Activated naive CD4-positive, alpha-beta T cell (primary cell): Measurements from ENCODE around the gene CC2D1A.
"Not testable (repeated sequence)": the region's sequence is repeated elsewhere in the genome, so short reads cannot be mapped to it uniquely, and the experiment has no call there.

Experiments
- DNase-seq, 4 experiments: peaks; one replicate each; lab custom pipeline; 2025; lab: John Stamatoyannopoulos, UW

The CC2D1A gene

DNA sequence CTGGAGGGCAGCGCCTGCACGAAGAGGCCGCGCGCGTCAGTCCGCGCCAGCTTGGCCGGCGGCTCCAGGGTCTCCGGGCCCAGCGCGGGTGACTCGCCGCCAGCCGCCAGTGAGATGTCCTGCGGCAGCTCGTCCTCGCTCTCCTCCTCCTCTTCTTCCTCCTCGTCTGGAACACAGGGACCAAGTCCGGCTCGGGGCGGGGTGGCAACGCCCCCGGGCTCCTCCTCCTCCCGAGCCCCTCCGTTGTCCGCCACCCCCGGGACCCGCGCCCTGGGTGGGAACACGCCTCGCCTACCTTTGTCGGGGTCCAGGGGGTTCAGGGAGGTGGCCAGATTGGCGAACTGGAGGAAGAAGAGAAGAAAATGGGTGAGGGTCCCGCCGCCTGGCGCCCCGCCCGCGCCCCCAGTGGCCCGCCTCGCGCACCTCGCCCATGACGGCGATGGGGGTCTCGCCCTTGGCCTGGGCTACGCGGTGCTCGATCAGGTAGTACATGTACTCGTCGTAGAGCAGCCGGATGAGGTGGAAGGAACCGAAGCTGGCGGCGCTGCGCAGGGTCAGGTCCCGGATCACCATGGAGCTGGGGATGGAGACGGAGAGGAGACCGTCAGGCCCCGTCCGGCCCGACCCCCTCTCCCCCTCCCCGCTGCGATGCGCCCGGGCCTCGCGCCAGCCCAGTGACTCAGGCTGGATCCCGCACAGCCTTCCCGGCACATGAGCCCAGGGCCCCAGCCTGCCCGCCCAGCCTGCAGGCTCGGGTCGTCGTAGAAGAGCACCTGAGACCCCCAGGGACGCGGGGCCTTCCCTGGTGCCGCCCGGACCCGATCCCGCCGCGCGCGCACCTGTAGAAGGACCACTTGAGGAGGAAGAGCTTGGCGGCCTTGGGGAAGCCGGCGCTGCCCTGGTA lies 57.0 kb downstream of the CC2D1A start:
- no peak for DNase-seq

DNA sequence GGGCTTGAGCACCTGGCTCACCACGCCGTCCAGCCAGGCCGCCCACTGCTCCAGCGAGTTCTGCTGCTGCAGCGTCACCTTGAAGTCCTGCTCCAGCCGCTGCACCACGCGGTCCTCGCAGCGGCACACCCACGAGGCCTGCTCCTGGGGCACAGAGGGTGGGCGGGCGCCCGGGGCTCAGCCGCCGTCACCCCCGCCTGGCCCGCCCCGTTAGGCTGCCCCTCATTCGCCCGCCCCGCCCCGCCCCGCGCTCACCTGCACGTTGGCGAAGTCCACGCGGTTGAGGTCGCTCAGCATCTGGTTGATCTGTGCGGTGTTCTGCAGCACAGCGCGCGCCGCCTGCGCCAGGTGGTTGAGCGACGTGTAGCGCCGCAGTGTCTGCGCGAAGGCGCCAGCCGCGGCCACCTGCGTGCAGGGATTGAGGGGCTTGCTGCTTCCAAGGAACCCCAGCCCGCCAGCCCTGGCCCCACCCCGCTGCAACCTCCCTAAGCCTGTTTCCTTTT lies 57.7 kb downstream of the CC2D1A start:
- no peak for DNase-seq

DNA sequence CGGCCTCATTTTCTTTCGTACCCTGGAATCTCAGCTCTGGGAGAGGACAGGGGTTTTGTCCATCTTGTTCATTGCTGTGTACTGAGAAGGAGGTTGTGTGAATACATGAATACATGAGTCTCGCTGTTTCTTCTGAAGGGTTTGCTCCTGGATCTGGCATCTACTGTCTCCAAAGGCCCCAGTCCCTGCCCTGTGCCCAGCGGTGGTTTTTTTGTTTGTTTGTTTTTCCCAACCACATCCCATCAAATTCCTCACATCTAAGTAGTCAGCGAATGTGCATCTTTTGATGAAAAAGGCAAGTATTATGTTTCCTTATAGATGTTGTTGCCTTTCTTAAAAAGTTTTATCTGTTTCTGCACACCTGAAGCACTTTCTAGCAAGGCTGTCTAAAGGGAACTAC lies 58.8 kb downstream of the CC2D1A start:
- DNase-seq, result no peak

DNA sequence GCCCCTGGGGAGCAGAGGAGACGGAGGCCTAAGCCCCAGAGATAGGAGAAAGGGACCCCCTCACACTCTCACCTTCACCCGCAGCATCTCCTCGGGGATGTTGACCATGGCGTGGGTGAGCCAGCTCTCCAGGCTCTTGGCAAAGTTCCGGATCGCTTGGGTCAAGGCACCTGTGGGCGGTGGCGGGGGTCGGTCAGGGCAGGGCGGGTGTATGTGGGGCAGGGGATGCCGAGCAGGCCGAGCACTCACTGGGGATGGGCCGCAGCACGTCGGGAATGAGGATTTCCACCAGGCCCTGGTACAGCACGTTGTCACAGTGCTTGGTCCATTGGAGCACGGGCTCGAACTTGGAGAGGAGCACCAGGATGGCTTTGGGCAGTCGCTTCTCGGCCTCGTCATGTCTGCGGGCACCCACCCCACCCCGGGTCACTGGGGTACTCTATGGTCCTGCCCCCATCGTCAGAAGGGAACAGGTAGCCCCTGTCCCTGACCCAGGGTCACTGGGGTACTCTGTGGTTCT lies 59.4 kb downstream of the CC2D1A start:
- DNase-seq, result no peak

DNA sequence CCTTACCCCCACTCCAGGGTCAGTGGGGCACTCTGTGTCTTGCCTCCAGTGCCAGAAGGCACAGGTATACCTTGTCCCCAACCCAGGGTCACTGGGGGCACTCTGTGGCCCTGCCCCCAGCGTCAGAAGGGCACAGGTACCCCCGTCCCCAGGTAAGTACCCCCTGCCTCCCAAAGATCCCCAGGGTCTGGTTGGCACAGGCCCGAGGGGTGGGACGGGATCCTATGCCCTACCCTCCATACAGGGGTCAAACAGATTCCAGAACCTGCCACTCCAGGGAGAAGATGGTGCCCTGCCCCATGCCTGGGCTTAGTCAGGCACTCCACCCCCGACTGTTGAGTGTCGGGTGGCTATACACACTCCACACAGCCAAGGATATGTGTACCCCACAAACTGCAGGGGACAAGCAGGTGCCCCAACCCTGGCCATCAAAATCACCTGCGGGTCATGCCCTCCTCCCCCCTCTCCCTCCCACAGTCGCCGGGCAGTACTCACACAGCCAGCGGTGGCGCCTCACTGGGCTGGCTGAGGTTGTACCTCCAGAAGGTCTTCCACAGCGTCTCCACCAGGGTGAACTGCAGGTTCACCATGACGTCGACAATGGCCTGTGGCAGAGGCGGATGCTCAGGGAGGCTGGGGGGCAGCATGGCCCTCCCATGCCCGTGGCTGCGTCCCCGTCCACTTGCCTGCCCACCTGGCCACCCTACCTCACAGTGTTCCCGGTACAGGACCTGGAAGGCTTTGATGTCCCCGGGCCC lies 60.1 kb downstream of the CC2D1A start:
- DNase-seq, result no peak

DNA sequence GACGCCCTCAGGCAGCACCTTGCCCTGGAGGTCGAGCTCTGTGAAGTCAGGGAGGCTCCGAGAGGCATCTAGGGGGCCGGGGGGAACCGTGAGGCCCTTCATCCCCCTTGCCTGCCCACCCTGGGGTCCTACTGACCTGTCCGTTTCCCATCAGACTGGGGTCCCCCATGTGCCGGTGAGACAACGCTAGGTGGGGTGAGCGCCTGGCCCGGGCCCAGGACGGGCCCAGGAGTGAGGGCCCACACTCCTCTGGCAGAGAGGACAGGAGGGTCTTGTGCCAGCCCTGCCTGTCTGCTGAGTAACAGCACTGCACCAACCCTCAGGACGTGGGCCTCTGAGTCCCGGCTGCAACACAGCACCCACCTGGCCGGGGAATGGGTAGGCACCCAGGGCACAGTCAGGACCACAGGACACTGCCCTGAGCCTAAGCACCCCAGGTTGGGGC lies 60.7 kb downstream of the CC2D1A start:
- no peak for DNase-seq

DNA sequence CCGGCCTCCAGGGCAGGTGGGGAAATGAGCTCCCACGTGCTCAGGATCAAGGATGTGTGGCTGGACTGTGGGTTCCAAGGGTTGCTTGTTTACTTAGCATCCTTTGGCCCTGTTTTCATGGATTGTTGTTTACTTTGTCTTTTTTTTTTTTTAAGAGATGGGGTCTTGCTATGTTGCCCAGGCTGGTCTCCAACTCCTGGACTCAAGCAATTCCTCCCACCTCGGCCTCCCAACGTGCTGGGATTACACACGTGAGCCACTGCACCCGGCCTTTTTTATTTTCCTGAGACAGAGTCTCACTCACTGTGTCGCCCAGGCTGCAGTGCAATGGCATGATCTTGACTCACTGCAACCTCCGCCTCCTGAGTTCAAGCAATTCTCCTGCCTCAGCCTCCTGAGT lies 61.2 kb downstream of the CC2D1A start:
- DNase-seq, result not testable (repeated sequence)

DNA sequence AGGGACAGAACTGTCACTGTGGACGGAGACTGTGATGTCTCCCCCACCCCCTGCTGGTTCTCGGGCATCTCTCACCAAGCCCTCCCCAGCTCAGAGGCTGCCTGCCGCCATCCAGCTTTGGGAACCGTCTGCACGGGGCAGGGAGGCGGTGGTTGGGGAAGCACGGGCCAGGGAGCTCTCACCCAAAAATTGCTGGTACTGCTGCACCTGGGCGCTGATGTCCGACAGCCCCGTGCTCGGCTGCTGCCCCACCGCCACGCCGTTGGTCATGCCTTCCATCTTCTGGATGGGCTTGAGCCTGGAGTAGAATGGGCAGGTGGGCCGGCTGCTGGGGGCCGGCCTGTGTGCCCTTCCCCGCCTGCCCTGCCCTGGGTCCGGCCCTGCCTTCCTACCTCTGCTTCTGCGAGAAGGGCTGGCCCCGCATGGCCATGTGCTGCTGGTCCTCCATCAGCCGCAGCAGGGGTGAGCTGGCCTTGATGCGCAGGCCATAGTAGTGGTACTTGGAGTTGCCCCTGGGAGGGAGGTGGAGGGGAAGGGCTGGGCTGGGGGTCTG lies 62.5 kb downstream of the CC2D1A start:
- no peak for DNase-seq

DNA sequence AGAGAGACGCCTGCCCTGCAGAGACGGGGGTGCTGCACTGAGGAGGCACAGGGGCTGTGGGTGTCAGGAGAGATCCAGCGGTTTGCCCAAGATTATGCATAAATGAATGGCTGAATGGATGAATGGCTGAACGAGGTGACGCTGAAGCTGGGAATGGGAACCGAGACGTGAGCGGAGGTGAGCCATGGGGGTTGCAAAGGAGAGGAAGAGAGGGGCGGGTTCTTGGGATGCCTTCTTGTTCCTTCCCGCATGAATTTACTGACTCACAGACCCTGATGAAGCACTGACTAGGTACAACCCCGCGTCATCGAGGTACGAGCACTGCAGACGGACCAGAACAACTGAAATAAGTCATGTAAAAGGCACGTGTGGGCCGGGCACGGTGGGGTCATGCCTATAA lies 63.0 kb downstream of the CC2D1A start:
- DNase-seq, result no peak

DNA sequence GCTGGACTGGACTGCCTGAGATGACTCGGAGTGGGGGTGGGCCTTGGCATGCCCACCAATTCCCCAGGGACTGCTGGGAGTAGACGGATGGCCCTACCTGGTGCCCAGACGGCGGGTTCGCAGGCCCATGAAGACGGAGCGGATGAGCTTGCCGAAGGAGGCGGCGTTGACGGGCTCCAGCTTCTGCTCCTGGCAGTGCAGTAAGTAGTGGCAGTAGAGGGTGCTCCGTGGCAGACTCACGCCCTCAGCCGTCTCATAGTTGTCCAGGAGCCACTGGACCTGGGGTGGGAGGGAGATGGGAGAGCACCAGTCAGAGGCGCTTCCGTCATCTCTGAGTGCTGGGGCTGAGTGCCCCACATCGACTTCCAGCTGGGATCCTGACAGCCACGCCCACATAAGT lies 63.9 kb downstream of the CC2D1A start:
- DNase-seq, result no peak

DNA sequence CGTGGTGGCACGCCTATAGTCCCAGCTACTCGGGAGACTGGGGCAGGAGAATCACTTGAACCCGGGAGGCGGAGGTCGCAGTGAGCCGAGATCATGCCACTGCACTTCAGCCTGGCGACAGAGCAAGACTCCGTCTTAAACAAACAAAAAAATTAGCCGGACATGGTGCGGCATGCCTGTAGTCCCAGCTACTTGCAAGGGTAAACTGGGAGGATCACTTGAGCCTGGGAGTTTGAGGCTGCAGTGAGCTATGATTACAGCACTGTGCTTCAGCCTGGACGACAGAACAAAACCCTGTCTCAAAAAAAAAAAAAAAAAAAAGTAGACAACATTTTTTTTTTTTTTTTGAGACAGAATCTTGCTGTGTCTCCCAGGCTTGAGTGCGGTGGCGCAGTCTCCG lies 65.9 kb downstream of the CC2D1A start:
- not testable (repeated sequence) for DNase-seq

DNA sequence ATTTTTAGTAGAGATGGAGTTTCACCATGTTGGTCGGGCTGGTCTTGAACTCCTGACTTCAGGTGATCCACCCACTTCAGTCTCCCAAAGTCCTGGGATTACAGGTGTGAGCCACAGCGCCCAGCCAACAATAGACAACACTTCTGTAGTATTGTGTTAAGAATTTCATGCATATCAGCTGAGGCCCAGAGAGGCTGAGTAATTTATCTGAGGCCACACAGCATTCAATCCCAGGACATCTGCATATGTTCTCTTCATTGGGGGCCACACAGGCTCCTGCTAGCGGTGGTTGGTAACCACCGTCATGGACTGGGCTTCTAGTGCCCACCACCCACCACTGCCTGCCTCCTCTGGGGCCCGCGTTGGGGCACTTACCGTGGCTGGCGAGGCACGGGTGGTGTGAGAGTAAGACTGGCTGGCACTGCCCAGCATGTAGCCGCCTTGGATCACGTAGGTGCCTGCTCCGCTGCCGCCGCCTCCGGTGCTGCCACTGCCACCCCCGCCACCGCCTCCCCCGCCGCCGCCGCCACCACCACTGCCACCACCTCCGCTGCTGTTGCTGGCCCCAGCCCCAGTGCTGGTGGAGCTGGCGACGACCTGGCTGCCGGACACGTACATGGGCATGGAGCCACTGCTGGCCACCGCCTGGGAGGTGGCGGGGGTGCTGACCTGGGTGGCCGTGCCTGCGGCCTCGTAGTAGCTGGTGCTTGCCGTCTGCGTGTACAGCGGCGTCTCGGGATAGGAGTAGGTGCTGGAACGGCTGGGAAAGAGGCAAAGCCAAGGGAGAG lies 66.6 kb downstream of the CC2D1A start:
- no peak for DNase-seq

DNA sequence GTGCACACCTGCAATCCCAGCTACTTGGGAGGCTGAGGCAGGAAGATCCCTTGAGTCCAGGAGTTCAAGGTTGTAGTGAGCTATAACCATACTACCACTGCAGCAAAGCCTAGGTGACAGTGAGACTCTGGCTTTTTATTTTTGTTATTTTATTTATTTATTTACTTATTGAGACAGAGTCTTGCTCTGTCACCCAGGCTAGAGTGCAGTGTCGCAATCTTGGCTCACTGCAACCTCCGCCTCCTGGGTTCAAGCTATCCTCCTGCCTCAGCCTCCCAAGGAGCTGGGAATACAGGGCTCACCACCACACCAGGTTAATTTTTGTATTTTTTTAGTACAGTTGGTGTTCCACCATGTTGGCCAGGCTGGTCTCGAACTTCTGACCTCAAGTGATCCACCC lies 67.5 kb downstream of the CC2D1A start:
- DNase-seq, result not testable (repeated sequence)

DNA sequence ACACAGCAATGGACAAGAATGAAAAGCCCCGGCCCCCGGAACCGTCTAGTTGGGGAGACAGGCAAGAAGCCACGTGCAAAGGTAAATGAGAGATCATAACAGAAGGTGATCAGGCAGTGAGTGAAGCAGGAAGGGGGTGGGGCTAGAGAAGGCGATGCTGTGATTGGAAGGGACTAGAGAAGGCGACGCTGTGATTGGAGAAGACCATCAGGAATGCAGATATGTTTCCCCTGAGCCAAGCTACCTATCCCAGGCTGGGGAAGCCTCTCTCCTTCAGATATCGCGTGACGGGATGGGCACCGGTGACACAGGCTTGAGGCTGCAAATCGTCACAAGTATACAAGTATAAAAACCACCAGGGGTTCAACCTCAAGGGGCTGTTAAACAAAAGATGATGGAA lies 68.1 kb downstream of the CC2D1A start:
- peak in 2 of 4 experiments; percentile 32 to 44 for DNase-seq

DNA sequence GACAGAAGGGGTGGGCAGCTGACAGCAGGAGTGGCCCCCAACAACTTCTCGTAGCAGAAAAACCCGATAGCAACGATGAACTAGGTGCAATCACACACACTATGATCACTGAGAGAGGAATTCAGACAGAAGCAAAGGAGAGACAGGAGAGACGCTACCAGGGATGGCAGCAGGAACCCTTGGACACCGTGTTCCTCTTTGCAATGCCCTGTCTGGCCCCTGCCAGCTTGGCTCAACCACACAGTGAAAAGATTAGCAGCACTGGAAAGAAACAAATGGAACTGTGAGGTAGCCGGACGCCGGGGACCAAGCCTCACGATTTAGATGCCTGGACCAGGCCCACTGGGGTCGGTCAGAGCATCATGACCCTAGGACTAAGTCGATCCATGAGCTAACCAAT lies 69.9 kb downstream of the CC2D1A start:
- DNase-seq, result no peak

DNA sequence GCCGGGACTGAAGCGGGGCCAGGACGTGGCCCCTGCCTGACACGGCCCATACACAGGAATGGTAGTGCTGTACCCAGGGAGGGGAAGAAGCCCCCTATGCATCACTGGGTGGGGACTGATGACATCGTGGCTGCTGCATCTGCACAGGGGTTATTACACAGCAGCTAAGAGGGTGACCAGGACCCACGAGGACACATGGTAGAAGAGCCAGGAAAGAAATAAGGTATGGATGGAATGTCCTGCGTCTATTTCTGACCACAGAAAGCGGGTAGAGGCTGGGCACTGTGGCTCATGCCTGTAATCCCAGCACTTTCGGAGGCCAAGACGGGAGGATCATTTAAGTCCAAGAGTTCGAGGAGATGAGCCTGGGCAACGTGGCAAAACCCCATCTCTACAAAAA lies 70.4 kb downstream of the CC2D1A start:
- DNase-seq, result no peak

DNA sequence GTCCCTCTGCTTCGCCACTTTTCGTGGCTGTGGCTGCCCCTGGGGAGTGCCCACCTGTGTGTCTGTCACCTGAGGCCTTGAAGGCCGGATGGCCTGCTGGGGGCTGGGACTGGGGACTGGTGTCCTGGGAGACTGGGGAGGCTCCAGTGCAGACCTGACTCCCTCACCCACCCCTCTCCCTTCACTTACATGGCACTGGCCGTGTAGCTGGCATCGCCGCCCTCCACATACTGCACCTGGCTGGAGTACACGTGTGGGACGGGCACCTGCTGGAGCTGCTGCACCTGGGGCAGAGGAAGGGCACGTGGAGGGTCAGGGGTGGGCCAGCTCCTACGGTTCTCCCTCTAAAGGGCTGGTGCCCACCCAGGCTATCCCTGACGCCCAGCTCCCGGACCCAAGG lies 71.8 kb downstream of the CC2D1A start:
- no peak for DNase-seq

DNA sequence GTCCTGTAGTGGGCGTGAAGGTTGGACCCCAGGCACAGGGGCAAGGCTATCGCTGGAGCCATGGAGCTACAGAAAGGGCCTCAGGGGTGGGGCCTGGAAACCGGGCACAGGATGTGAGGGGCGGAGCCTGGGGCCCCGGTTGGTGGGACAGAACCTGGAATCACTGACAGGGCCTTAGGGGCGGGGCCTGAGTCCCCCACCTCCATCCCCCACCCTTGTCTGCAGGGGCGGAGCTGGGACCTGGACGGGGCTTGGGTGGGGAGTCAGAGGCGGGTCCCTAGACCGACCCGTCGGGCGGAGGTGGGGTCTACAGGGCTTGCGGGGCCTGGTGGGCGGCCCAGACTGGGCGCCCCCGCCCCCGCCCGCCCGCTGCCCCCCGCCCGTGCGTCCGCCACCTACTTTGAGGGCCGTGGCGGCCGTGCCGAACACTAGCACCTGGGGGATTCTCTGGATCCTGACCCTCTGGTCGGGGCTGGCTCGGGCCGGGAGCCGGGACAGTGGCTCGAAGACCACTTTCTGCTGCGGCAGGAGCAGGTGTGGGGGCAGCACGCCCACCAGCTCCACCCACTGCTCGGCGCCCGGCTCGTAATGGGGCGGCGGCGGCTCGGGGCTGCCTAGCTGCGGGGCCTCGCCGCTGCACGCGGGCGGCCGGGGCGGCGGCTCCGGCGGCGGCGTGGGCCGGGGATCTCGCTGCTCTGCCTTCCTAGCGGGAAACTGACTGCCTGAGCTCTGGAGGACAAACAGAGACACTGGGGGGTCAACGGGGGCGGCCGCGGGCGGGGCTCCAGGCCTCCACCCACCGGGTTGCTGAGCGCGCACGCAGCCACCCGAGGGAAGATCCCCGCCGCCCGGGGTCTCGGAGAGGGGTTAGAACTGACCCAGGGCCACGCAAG lies 72.6 kb downstream of the CC2D1A start:
- no peak for DNase-seq

DNA sequence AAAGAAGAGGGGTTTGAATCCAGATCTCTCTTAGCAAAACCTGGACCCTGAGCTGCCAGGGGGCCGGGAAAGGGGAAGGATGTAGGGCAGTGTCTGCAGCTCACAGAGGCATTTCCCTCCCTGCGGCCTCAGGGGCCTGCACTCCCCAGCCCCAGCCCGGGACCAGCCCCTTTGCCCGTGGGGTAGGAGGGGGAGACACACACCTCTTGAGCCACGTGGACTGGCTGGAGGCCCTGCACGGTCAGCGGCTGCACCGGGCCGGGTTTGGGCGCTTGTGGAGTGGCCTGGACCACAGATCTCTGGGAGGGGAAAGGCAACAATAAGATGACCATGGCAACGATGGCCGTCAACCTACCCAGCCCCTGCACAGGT lies 73.2 kb downstream of the CC2D1A start:
- DNase-seq, result no peak

DNA sequence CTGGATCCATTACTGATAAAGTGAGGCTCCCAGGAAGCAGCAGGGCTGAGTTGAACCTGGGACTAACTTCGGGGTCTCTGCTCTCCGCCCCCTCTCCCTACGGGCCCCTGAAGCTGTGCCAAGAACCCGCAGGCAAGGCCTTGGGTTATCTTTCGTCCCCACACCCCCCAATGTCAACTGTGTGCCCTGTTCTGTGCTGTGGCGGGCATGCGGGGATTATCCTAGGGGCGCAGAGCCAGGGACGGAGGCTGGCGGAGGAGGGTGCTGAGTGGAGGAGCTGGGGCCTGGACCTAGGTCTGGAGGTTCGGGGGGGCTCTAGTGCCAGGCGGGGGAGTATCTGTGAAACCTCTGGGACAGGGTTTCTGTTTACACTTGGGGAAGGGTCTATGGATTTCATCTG lies 73.7 kb downstream of the CC2D1A start:
- DNase-seq, result no peak

DNA sequence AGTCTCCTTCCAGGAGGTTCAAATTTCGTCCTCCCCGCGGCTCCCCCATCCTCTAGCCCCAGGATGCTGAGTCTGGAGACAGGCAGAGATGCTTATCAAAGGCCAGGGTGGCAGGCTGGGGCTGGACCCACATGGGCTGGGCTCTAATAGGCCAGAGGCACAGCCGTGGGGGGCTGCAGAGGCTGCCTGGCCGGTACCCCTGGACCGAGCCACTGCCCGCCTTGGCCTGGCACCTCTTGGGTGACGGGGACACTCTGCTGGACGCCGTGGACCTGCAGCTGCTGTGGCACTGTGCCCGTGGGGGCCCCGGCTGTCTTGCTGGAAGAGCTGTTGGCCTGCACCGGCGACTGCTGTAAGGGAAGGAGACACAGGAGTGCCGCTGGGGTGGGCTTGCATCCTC lies 74.3 kb downstream of the CC2D1A start:
- DNase-seq, result no peak
